ENCODE results near the gene RBFOX2. TPM values are rescaled to one million over a fixed set of nuclear protein-coding genes. Genes with fewer than 3 reads are reported as not detected.

Gene RBFOX2
- total and polyA plus RNA-seq, 4 donors: 14.2 to 53.6 (median 25.6) TPM

- Histone ChIP-seq H3K4me3 (ENCODE audit: low read depth in 1 of 3, low read length in 3 of 3) (no peak overlapping the region), H3K9me3 (ENCODE audit: control insufficient read depth in 4 of 4, low read length in 3 of 4) (no peaks in the 10 kb centered on the region), H3K36me3 (ENCODE audit: control insufficient read depth in 4 of 4, insufficient read depth in 3 of 4, low read depth in 1 of 4, low read length in 3 of 4) (no peaks in the 10 kb centered on the region), H3K27ac (ENCODE audit: low read depth in 1 of 2, low read length in 2 of 2) (no peak overlapping the region), H3K27me3 (ENCODE audit: control insufficient read depth in 4 of 4, insufficient read depth in 4 of 4, low read length in 3 of 4) (no peaks in the 10 kb centered on the region), H3K4me1 (ENCODE audit: control insufficient read depth in 4 of 4, insufficient read depth in 4 of 4, low read length in 3 of 4) (peaks cover 0 to 8% (median 3%) of the 10 kb centered on the region in 4 donors), H3K9ac (ENCODE audit: low read depth in 1 of 2, low read length in 2 of 2) (no peak overlapping the region)
- no peak for TF ChIP-seq HNF4A (conservative IDR thresholded peaks at IDR 0.05)
- TF ChIP-seq RAD21 (IDR thresholded peaks at IDR 0.05): no peak
- no peak for TF ChIP-seq YY1 (IDR thresholded peaks at IDR 0.05)
- TF ChIP-seq NR2F2 (IDR thresholded peaks at IDR 0.05): no peak
- TF ChIP-seq HNF4G (IDR thresholded peaks at IDR 0.05): no peak
- no peak for TF ChIP-seq SP1 (IDR thresholded peaks at IDR 0.05)
- no peak for TF ChIP-seq RXRA (IDR thresholded peaks at IDR 0.05)
- TF ChIP-seq REST (IDR thresholded peaks at IDR 0.05): no peak
- no peak for TF ChIP-seq MAX (IDR thresholded peaks at IDR 0.05)
- no peak for TF ChIP-seq ATF3 (IDR thresholded peaks at IDR 0.05)
- no peak for TF ChIP-seq JUND (IDR thresholded peaks at IDR 0.05)
- TF ChIP-seq GABPA (IDR thresholded peaks at IDR 0.05 in 1 of 2, conservative IDR thresholded peaks at IDR 0.05 in 1 of 2): no peak
- no peak for TF ChIP-seq CTCF (IDR thresholded peaks at IDR 0.05; ENCODE audit: low read depth, low read length, missing input control)
- no peak for TF ChIP-seq FOXA2 (IDR thresholded peaks at IDR 0.05)
- no peak for TF ChIP-seq TAF1 (conservative IDR thresholded peaks at IDR 0.05)
- WGBS: 77% methylated on average over 5 of the region's 5 CpGs
- no peak for DNase-seq (ENCODE audit: low spot score)
Measured at GRCh38 chr22:35883031-35883620, 145.5 kb downstream of the RBFOX2 start.

GRCh38 chr22:35882211-35883030, 146.2 kb downstream of the RBFOX2 start:
- Histone ChIP-seq H3K4me3 (ENCODE audit: low read depth in 1 of 3, low read length in 3 of 3) (no peak overlapping the region), H3K36me3 (ENCODE audit: control insufficient read depth in 4 of 4, insufficient read depth in 3 of 4, low read depth in 1 of 4, low read length in 3 of 4) (no peaks in the 10 kb centered on the region), H3K4me1 (ENCODE audit: control insufficient read depth in 4 of 4, insufficient read depth in 4 of 4, low read length in 3 of 4) (peaks cover 0 to 8% (median 3%) of the 10 kb centered on the region in 4 donors), H3K27ac (ENCODE audit: low read depth in 1 of 2, low read length in 2 of 2) (no peak overlapping the region), H3K9ac (ENCODE audit: low read depth in 1 of 2, low read length in 2 of 2) (no peak overlapping the region), H3K9me3 (ENCODE audit: control insufficient read depth in 4 of 4, low read length in 3 of 4) (no peaks in the 10 kb centered on the region), H3K27me3 (ENCODE audit: control insufficient read depth in 4 of 4, insufficient read depth in 4 of 4, low read length in 3 of 4) (no peaks in the 10 kb centered on the region)
- no peak for TF ChIP-seq RAD21 (IDR thresholded peaks at IDR 0.05)
- no peak for TF ChIP-seq GABPA (IDR thresholded peaks at IDR 0.05 in 1 of 2, conservative IDR thresholded peaks at IDR 0.05 in 1 of 2)
- no peak for TF ChIP-seq EGR1 (IDR thresholded peaks at IDR 0.05; ENCODE audit: low read depth in 2 of 2)
- no peak for TF ChIP-seq CTCF (IDR thresholded peaks at IDR 0.05; ENCODE audit: low read depth, low read length, missing input control)
- TF ChIP-seq ATF3 (IDR thresholded peaks at IDR 0.05): no peak
- no peak for TF ChIP-seq JUND (IDR thresholded peaks at IDR 0.05)
- TF ChIP-seq FOXA1 (IDR thresholded peaks at IDR 0.05): no peak
- TF ChIP-seq YY1 (IDR thresholded peaks at IDR 0.05): no peak
- TF ChIP-seq FOXA2 (IDR thresholded peaks at IDR 0.05): no peak
- TF ChIP-seq HNF4A (conservative IDR thresholded peaks at IDR 0.05): no peak
- no peak for TF ChIP-seq RXRA (IDR thresholded peaks at IDR 0.05)
- no peak for TF ChIP-seq ZBTB33 (IDR thresholded peaks at IDR 0.05)
- TF ChIP-seq TAF1 (conservative IDR thresholded peaks at IDR 0.05): no peak
- no peak for DNase-seq (ENCODE audit: low spot score)
- WGBS: 56% methylated on average over 5 of the region's 5 CpGs
